ENCODE measurements around the gene GRB10.

Gene GRB10

GRCh38 chr7:50661345-50662040 lies 121.2 kb downstream of the GRB10 start:
- TF ChIP-seq RARB (CRISPR knock-in tag; IDR thresholded peaks at IDR 0.05) = no peak
- no peak for TF ChIP-seq TSHZ2 (CRISPR knock-in tag; IDR thresholded peaks at IDR 0.05)
- no peak for TF ChIP-seq PPARA (CRISPR knock-in tag; IDR thresholded peaks at IDR 0.05; ENCODE audit: borderline replicate concordance)
- TF ChIP-seq TCF4 (CRISPR knock-in tag; IDR thresholded peaks at IDR 0.05; ENCODE audit: borderline replicate concordance) = no peak
- TF ChIP-seq ZC3H10 (CRISPR knock-in tag; IDR thresholded peaks at IDR 0.05) = no peak
- TF ChIP-seq GLIS3 (CRISPR knock-in tag; IDR thresholded peaks at IDR 0.05) = no peak
- TF ChIP-seq ESRRG (CRISPR knock-in tag; IDR thresholded peaks at IDR 0.05) = no peak

GRCh38 chr7:50660830-50661175 lies 121.9 kb downstream of the GRB10 start:
- no peak for ATAC-seq
- no peak for TF ChIP-seq ZFP30 (CRISPR knock-in tag; IDR thresholded peaks at IDR 0.05)
- TF ChIP-seq CSDC2 (CRISPR knock-in tag; IDR thresholded peaks at IDR 0.05) = no peak

More at GRCh38 chr7:50661345-50662040, 121.2 kb downstream of the GRB10 start:
- ATAC-seq = no peak

GRCh38 chr7:50660040-50660829 lies 122.5 kb downstream of the GRB10 start:
- TF ChIP-seq ZNF70 (CRISPR knock-in tag; IDR thresholded peaks at IDR 0.05) (no peak), ZNF565 (CRISPR knock-in tag; conservative IDR thresholded peaks at IDR 0.05; ENCODE audit: low read depth) (no peak), CSDC2 (CRISPR knock-in tag; IDR thresholded peaks at IDR 0.05) (no peak), GLIS3 (CRISPR knock-in tag; IDR thresholded peaks at IDR 0.05) (no peak), PPARA (CRISPR knock-in tag; IDR thresholded peaks at IDR 0.05; ENCODE audit: borderline replicate concordance) (no peak), TOX (CRISPR knock-in tag; IDR thresholded peaks at IDR 0.05; ENCODE audit: borderline replicate concordance) (no peak), ARNTL (CRISPR knock-in tag; IDR thresholded peaks at IDR 0.05; ENCODE audit: borderline replicate concordance, low read depth) (no peak)
- no peak for ATAC-seq

GRCh38 chr7:50659329-50659965 lies 123.2 kb downstream of the GRB10 start:
- ATAC-seq = no peak
- TF ChIP-seq CSDC2 (CRISPR knock-in tag; IDR thresholded peaks at IDR 0.05) = no peak
- TF ChIP-seq ISL1 (CRISPR knock-in tag; IDR thresholded peaks at IDR 0.05) = no peak
- TF ChIP-seq POU6F1 (CRISPR knock-in tag; IDR thresholded peaks at IDR 0.05; ENCODE audit: borderline replicate concordance, low read depth) = no peak
- no peak for TF ChIP-seq GLIS3 (CRISPR knock-in tag; IDR thresholded peaks at IDR 0.05)

GRCh38 chr7:50658696-50659095 lies 124.0 kb downstream of the GRB10 start:
- TF ChIP-seq SNAI2 (CRISPR knock-in tag; IDR thresholded peaks at IDR 0.05) (no peak), ZNF565 (CRISPR knock-in tag; conservative IDR thresholded peaks at IDR 0.05; ENCODE audit: low read depth) (no peak), CSDC2 (CRISPR knock-in tag; IDR thresholded peaks at IDR 0.05) (no peak), ARNTL (CRISPR knock-in tag; IDR thresholded peaks at IDR 0.05; ENCODE audit: borderline replicate concordance, low read depth) (no peak), TCF4 (CRISPR knock-in tag; IDR thresholded peaks at IDR 0.05; ENCODE audit: borderline replicate concordance) (no peak), BACH2 (CRISPR knock-in tag; IDR thresholded peaks at IDR 0.05; ENCODE audit: borderline replicate concordance) (no peak), PPARA (CRISPR knock-in tag; IDR thresholded peaks at IDR 0.05; ENCODE audit: borderline replicate concordance) (no peak), GLIS3 (CRISPR knock-in tag; IDR thresholded peaks at IDR 0.05) (no peak), RARB (CRISPR knock-in tag; IDR thresholded peaks at IDR 0.05) (no peak), ZC3H10 (CRISPR knock-in tag; IDR thresholded peaks at IDR 0.05) (no peak), ISL1 (CRISPR knock-in tag; IDR thresholded peaks at IDR 0.05) (no peak), CREB5 (CRISPR knock-in tag; IDR thresholded peaks at IDR 0.05; ENCODE audit: low read depth) (no peak), ZNF70 (CRISPR knock-in tag; IDR thresholded peaks at IDR 0.05) (no peak), ZFP30 (CRISPR knock-in tag; IDR thresholded peaks at IDR 0.05) (no peak), PATZ1 (CRISPR knock-in tag; IDR thresholded peaks at IDR 0.05; ENCODE audit: borderline replicate concordance) (no peak), POU6F1 (CRISPR knock-in tag; IDR thresholded peaks at IDR 0.05; ENCODE audit: borderline replicate concordance, low read depth) (no peak)
- no peak for ATAC-seq
